Activated CD4-positive, alpha-beta T cell treated with anti-CD3 and anti-CD28 coated beads, Interleukin-2, Interleukin-4, amounts not matched to agents 100 ng/mL and 50 ng/mL, durations not matched to agents 16 hours and 8 hours (primary cell): ENCODE measurements around the gene SLFN12L.
"Not testable (repeated sequence)": the region's sequence is repeated elsewhere in the genome, so short reads cannot be mapped to it uniquely, and the experiment has no call there.

Experiments
- DNase-seq: peaks from one replicate; pipeline ENCODE4 v3.0.0-alpha.2; 2020; ENCODE audit warnings: low spot score

SLFN12L gene

GRCh38 chr17:35496451-35497290, 40.8 kb downstream of the SLFN12L start:
- no peak for DNase-seq

- no peak for DNase-seq
These were observed 44.4 kb downstream of the SLFN12L start for GRCh38 chr17:35493040-35493439.

- no peak for DNase-seq
These were observed 46.1 kb downstream of the SLFN12L start for GRCh38 chr17:35491417-35491816.

- DNase-seq = no peak
These were observed 47.5 kb downstream of the SLFN12L start for GRCh38 chr17:35489944-35490343.

- no peak for DNase-seq
These were observed 48.5 kb downstream of the SLFN12L start for GRCh38 chr17:35488991-35489390.

- peak; percentile 82 for DNase-seq
These were observed 50.4 kb downstream of the SLFN12L start for GRCh38 chr17:35486920-35487732.

GRCh38 chr17:35479271-35479670, 58.2 kb downstream of the SLFN12L start:
- DNase-seq = no peak

- no peak for DNase-seq
These were observed 60.2 kb downstream of the SLFN12L start for GRCh38 chr17:35477248-35477647.

- no peak for DNase-seq
These were observed 61.1 kb downstream of the SLFN12L start for GRCh38 chr17:35476283-35476820.

GRCh38 chr17:35468475-35468874, 69.0 kb downstream of the SLFN12L start:
- DNase-seq = no peak

GRCh38 chr17:35467824-35468223, 69.7 kb downstream of the SLFN12L start:
- DNase-seq = no peak

GRCh38 chr17:35460354-35460851, 77.1 kb downstream of the SLFN12L start:
- peak; percentile 38 for DNase-seq

- DNase-seq = not testable (repeated sequence)
These were observed 83.4 kb downstream of the SLFN12L start for GRCh38 chr17:35454035-35454434.

- DNase-seq = no peak
These were observed 84.3 kb downstream of the SLFN12L start for GRCh38 chr17:35453171-35453570.

- DNase-seq = no peak
These were observed 88.0 kb downstream of the SLFN12L start for GRCh38 chr17:35449371-35449931.

- DNase-seq = no peak
These were observed 88.6 kb downstream of the SLFN12L start for GRCh38 chr17:35448899-35449227.

- peak; percentile 90 for DNase-seq
These were observed 89.1 kb downstream of the SLFN12L start, which contains the start of gene SLFN13 for GRCh38 chr17:35448214-35448898. TSS of gene SLFN13 (minus strand) at chr17:35448766. CDS start at chr17:35445680, 3,086 bp downstream.

GRCh38 chr17:35447499-35447898, 90.0 kb downstream of the SLFN12L start:
- no peak for DNase-seq

GRCh38 chr17:35438433-35438832, 99.0 kb downstream of the SLFN12L start:
- no peak for DNase-seq

GRCh38 chr17:35433075-35433894, 104.2 kb downstream of the SLFN12L start:
- peak; percentile 85 for DNase-seq
